Measurements from ENCODE around the gene WHAMM. TPM values are rescaled to one million over a fixed set of nuclear protein-coding genes. Genes with fewer than 3 reads are reported as not detected.

WHAMM gene
- total and polyA plus RNA-seq, 4 donors = 4.4 to 9.8 (median 7.3) TPM

DNA sequence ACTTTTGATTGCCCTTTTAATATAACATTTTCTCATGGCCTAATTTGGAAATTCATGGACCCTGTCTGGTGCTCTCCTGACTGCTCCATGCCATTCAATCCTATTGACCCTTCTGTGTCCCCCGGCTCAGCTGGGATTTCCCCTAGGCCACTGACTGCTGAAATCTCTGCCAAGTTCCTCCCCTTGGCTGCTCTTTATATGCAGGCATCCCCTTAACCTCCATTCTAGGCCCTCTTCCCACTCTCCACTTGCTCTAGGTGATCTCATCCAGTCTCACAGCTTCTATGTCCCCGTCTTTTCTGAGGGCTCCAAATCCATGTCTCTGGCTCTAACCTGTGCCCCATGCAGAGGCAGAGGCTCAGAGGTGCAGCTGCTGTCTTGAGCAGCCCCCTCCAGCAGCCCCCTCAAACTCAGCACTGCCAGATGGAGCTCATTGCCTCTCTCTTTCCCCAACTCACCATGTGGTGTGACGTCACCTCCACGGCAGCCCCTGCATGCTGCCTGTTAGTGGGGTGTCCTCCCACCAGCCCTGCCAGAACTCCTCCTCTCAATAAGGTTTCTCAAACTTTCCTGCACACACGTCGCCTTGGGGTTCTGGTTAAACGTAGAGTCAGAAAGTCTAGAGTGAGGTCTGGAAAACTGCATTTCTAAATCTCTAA is 10.1 kb upstream of the WHAMM start:
- H3K27me3 ChIP-seq (ENCODE audit: control insufficient read depth, insufficient read depth, low read length) = no peaks in the 10 kb centered on the region
- H3K36me3 ChIP-seq (ENCODE audit: control insufficient read depth, insufficient read depth, low read length) = peaks cover 3% of the 10 kb centered on the region
- H3K4me3 ChIP-seq (ENCODE audit: low read depth, low read length) = no peak overlapping the region
- no peak for DNase-seq (ENCODE audit: low read depth in 4 of 6, low spot score in 6 of 6)
- no peak overlapping the region for H3K27ac ChIP-seq (ENCODE audit: low read depth, low read length)
- WGBS (ENCODE audit: insufficient coverage) = 83% methylated on average over 2 of the region's 7 CpGs
- H3K4me1 ChIP-seq (ENCODE audit: control insufficient read depth, insufficient read depth, low read length) = no peaks in the 10 kb centered on the region
- H3K9me3 ChIP-seq (ENCODE audit: control insufficient read depth, insufficient read depth, low read length) = no peaks in the 10 kb centered on the region

DNA sequence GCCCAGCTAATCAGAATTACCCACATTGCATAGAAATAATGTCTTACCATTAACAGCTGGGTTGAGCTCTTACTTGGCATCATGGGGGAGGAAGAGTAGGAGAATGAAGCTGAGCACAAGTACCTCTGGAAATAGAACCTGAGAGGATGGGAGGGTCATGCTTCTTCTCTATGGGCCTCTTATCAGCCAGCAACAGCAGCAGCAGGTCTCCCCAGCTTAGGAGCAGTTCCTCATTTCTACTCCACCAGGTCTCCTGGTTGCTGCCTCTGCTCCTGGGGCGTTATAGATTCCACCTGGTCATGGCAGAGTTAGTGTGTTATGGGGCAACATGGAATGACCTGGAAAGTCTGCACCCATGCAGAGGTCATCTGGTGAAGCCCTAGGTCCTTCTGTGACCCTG is 6.9 kb upstream of the WHAMM start:
- H3K4me3 ChIP-seq (ENCODE audit: low read depth, low read length) = no peak overlapping the region
- H3K36me3 ChIP-seq (ENCODE audit: control insufficient read depth, insufficient read depth, low read length) = peaks cover 3% of the 10 kb centered on the region
- H3K27ac ChIP-seq (ENCODE audit: low read depth, low read length) = no peak overlapping the region
- WGBS (ENCODE audit: insufficient coverage) = no CpG with 5 or more reads among the region's 1 CpG
- H3K4me1 ChIP-seq (ENCODE audit: control insufficient read depth, insufficient read depth, low read length) = no peaks in the 10 kb centered on the region
- no peaks in the 10 kb centered on the region for H3K9me3 ChIP-seq (ENCODE audit: control insufficient read depth, insufficient read depth, low read length)
- no peak for DNase-seq (ENCODE audit: low read depth in 4 of 6, low spot score in 6 of 6)
- H3K27me3 ChIP-seq (ENCODE audit: control insufficient read depth, insufficient read depth, low read length) = no peaks in the 10 kb centered on the region

DNA sequence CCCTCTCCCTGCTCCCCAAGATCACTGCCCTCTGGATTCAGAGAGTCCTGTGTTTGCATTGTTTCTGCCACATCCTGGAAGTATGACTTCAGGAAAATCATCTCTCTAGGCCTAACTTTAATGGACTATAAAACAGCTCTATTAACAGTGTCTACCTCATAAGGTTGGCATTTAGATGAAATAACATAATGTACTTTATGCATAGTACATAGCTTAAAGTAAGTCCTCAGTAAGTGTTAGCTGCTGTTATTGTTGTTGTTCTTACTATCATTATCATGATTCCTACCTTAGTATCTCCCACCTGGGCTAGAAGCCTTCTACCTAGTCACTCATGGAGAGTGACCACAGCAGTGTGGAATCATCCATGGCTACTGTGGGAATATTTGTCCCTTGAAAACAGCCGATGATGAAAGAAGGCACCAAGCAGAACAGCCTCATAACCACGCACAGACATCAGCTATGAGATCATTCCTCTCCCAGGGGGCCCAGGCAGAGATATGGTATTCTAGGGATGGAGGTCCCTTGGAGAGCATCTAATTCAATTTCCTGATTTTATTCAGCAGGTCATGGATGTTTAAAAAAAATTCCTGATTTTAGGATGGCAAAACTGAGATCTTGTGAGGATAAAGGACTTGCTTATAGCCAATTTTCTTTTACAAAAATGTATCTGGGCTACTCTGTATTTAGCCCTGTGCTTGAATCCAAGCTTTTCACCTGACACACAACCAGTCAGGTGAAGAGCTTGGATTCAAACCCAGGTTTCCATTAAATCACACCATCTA is 5.4 kb upstream of the WHAMM start:
- peaks cover 3% of the 10 kb centered on the region for H3K36me3 ChIP-seq (ENCODE audit: control insufficient read depth, insufficient read depth, low read length)
- H3K27me3 ChIP-seq (ENCODE audit: control insufficient read depth, insufficient read depth, low read length) = no peaks in the 10 kb centered on the region
- no CpG with 5 or more reads among the region's 2 CpGs for WGBS (ENCODE audit: insufficient coverage)
- H3K9me3 ChIP-seq (ENCODE audit: control insufficient read depth, insufficient read depth, low read length) = no peaks in the 10 kb centered on the region
- H3K4me3 ChIP-seq (ENCODE audit: low read depth, low read length) = no peak overlapping the region
- no peak overlapping the region for H3K27ac ChIP-seq (ENCODE audit: low read depth, low read length)
- no peak for DNase-seq (ENCODE audit: low read depth in 4 of 6, low spot score in 6 of 6)
- H3K4me1 ChIP-seq (ENCODE audit: control insufficient read depth, insufficient read depth, low read length) = peaks cover 3% of the 10 kb centered on the region

DNA sequence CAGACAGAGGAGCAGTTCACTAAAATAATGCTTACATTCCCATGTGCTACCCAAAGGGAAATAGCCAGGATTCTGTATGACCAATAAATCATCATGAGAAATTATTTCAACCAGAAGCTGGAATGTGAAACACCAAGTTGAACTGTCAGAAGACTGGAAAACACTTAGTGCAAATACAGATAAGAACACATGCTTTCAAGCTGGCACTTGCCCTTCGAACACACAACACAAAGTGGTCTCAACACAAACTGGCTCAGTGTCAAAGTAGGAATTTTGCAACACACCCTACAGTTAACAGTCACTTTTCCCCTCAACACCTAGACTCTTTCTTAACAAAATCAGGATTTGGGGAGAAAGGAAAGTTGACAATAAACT is 4.9 kb upstream of the WHAMM start:
- no peaks in the 10 kb centered on the region for H3K27me3 ChIP-seq (ENCODE audit: control insufficient read depth, insufficient read depth, low read length)
- WGBS (ENCODE audit: insufficient coverage) = 43% methylated on average over 1 of the region's 1 CpG
- no peak overlapping the region for H3K4me3 ChIP-seq (ENCODE audit: low read depth, low read length)
- H3K9me3 ChIP-seq (ENCODE audit: control insufficient read depth, insufficient read depth, low read length) = no peaks in the 10 kb centered on the region
- DNase-seq (ENCODE audit: low read depth in 4 of 6, low spot score in 6 of 6) = no peak
- H3K36me3 ChIP-seq (ENCODE audit: control insufficient read depth, insufficient read depth, low read length) = peaks cover 3% of the 10 kb centered on the region
- H3K27ac ChIP-seq (ENCODE audit: low read depth, low read length) = no peak overlapping the region
- H3K4me1 ChIP-seq (ENCODE audit: control insufficient read depth, insufficient read depth, low read length) = peaks cover 3% of the 10 kb centered on the region

DNA sequence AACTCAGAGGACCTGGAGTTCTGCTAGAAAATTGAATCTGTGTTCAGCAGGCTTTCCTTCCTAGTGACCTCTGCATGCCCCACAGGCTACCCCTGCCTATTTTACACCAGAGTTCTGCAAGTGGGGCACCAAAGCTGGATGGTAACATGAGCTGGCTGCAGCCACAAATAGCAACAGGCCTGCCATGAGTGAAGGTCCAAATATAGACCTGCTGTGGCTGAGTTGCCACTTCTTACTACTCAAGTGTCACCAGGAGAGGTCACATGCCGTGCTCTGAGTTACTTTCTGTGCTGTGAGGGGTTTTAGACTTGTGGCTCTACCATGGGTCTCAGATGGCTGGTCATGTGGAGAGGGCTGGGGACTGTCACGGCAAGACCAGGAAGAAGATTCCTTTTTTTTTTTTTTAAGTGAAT is 3.4 kb upstream of the WHAMM start, which contains the start of gene FSD2:
TSS of gene FSD2 (minus strand) at position 76 of the 413 bp plus-strand sequence. CDS start 18,679 bp downstream, outside the sequence.
- Histone ChIP-seq H3K27ac (ENCODE audit: low read depth, low read length) (no peak within 1 kb of the TSS), H3K36me3 (ENCODE audit: control insufficient read depth, insufficient read depth, low read length) (peaks cover 3% of the 10 kb centered on the region), H3K9me3 (ENCODE audit: control insufficient read depth, insufficient read depth, low read length) (no peaks in the 10 kb centered on the region), H3K4me3 (ENCODE audit: low read depth, low read length) (no peak within 1 kb of the TSS), H3K4me1 (ENCODE audit: control insufficient read depth, insufficient read depth, low read length) (peaks cover 3% of the 10 kb centered on the region), H3K27me3 (ENCODE audit: control insufficient read depth, insufficient read depth, low read length) (no peaks in the 10 kb centered on the region)
- 33% methylated on average over 1 of the region's 2 CpGs for WGBS (ENCODE audit: insufficient coverage)
- no peak for DNase-seq (ENCODE audit: low read depth in 4 of 6, low spot score in 6 of 6)

DNA sequence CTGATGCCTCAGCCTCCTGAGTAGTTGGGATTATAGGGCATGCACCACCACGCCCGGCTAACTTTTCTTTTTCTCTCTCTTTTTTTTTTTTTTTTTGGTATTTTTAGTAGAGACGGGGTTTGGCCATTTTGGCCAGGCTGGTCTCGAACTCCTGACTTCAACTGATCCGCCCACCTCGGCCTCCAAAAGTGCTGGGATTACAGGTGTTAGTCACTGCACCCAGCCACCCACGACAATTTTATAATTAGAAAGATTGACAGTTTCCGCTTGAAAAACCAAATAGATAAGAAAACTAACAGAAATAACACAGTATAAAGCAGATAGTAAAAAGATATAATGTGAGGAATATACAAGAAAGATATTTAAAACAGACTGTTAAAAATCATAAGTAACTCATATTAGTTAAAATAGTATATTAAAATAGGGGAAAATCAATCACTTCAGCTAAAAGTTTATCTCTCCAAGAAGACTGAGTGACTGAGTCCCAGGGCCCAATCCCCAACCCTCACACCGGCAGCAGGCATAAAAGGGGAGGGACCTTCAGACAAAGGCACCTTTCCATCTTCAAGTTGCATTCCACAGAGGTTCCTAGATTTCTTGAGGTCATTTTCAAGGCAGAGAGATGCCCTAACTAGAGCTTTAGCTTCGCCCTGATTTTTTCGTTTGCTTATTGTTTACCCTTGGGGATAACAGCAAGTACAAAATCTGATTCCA is 1.4 kb upstream of the WHAMM start:
- 84% methylated on average over 3 of the region's 11 CpGs for WGBS (ENCODE audit: insufficient coverage)
- H3K36me3 ChIP-seq (ENCODE audit: control insufficient read depth, insufficient read depth, low read length) = no peaks in the 10 kb centered on the region
- H3K4me3 ChIP-seq (ENCODE audit: low read depth, low read length) = no peak overlapping the region
- peaks cover 11% of the 10 kb centered on the region for H3K4me1 ChIP-seq (ENCODE audit: control insufficient read depth, insufficient read depth, low read length)
- no peak for DNase-seq (ENCODE audit: low read depth in 4 of 6, low spot score in 6 of 6)
- H3K27me3 ChIP-seq (ENCODE audit: control insufficient read depth, insufficient read depth, low read length) = no peaks in the 10 kb centered on the region
- no peak overlapping the region for H3K27ac ChIP-seq (ENCODE audit: low read depth, low read length)
- H3K9me3 ChIP-seq (ENCODE audit: control insufficient read depth, insufficient read depth, low read length) = no peaks in the 10 kb centered on the region

DNA sequence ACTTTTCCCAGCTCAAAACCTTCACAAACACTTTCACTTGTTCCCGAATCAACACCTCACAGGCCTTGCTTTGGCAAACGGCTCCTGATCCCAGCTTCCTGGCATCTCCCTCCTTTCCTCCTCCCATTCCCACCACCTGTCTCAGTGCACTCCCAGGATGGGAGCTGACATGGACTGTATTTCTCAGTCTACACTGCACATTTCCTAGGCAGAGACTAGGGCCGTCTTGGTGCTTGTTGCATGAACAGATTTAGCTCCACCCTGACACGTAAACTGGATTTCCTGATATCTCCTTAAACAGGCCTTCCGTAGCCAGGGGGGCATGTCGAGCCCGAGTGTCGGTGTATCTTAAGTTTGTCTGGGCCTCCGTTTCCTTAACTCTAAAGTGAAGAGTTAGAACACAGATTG is 790 bp upstream of the WHAMM start:
- WGBS (ENCODE audit: insufficient coverage) = 80% methylated on average over 5 of the region's 9 CpGs
- H3K4me3 ChIP-seq (ENCODE audit: low read depth, low read length) = no peak overlapping the region
- H3K27me3 ChIP-seq (ENCODE audit: control insufficient read depth, insufficient read depth, low read length) = no peaks in the 10 kb centered on the region
- no peak overlapping the region for H3K27ac ChIP-seq (ENCODE audit: low read depth, low read length)
- no peak for DNase-seq (ENCODE audit: low read depth in 4 of 6, low spot score in 6 of 6)
- H3K36me3 ChIP-seq (ENCODE audit: control insufficient read depth, insufficient read depth, low read length) = no peaks in the 10 kb centered on the region
- H3K4me1 ChIP-seq (ENCODE audit: control insufficient read depth, insufficient read depth, low read length) = peaks cover 11% of the 10 kb centered on the region
- no peaks in the 10 kb centered on the region for H3K9me3 ChIP-seq (ENCODE audit: control insufficient read depth, insufficient read depth, low read length)

DNA sequence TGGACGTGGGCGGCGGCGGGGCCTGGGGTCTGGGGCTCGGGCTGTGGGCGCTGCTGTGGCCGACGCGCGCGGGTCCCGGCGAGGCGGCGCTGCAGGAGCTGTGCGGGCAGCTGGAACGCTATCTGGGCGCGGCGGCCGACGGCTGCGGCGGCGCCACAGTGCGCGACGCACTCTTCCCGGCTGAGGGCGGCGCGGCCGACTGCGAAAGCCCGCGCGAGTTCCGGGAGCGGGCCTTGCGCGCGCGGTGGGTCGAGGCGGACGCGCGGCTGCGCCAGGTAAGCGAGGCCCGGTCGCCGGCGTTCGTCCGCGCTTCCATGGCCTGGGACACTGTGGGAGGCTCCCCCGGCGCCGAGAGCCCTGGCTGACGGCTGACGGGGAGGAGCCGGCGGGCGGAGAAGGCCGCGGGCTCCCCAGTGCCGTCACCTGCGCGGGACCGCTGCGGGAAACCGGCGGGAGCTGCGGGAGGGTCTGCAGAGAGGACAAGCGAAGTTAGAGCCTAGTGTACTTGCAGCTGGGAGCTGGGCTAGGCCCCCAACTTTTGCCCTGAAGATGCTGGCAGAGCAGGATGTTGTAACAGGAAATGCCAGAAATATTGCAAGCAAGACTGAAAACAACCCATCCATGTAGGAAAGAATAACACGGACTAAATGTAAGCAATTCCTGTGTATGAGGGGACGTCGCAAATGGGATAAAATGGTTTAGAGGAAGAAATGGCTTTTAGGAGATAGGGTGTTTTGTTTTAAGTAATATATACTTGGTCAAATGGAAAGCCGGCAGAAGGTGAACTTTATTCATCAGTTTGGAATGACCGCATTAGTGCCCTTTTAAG is 847 bp downstream of the WHAMM start:
- DNase-seq (ENCODE audit: low read depth in 4 of 6, low spot score in 6 of 6) = peak in 3 of 6 donors; percentile 4 to 37 (median 15)
- peaks cover 11% of the 10 kb centered on the region for H3K4me1 ChIP-seq (ENCODE audit: control insufficient read depth, insufficient read depth, low read length)
- peak overlapping the region; percentile 59 for H3K4me3 ChIP-seq (ENCODE audit: low read depth, low read length)
- H3K27ac ChIP-seq (ENCODE audit: low read depth, low read length) = peak overlapping the region; percentile 86
- no peaks in the 10 kb centered on the region for H3K27me3 ChIP-seq (ENCODE audit: control insufficient read depth, insufficient read depth, low read length)
- H3K36me3 ChIP-seq (ENCODE audit: control insufficient read depth, insufficient read depth, low read length) = peaks cover 6% of the 10 kb centered on the region
- under 1% methylated on average over 80 of the region's 81 CpGs for WGBS (ENCODE audit: insufficient coverage)
- no peaks in the 10 kb centered on the region for H3K9me3 ChIP-seq (ENCODE audit: control insufficient read depth, insufficient read depth, low read length)

DNA sequence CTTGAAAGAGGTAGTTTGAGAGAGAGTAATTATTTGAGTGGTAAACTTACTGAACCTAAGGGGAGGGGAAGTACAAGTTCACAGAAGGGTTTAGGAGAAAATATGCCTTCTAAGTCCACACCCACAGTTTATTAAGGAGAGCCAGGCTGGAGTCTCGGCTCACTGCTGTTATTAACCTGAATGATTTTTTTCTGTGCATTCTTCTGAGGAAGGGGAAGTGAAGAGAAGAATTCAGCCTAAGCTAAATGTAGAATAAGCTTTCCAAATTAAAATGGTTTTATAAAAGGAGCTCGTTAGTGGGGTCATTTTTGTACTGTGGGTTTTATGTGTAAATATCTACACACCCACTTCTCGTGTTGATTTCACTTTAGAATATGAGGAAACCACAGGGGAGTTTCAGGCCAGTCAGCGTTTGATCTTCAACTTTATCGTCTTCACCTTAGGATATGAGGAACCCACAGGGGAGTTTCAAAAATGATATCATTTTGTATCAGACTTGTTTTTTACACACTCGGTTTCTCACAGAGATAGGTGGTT is 1.5 kb downstream of the WHAMM start:
- Histone ChIP-seq H3K4me1 (ENCODE audit: control insufficient read depth, insufficient read depth, low read length) (peaks cover 11% of the 10 kb centered on the region), H3K27ac (ENCODE audit: low read depth, low read length) (peak overlapping the region; percentile 86), H3K4me3 (ENCODE audit: low read depth, low read length) (peak overlapping the region; percentile 59), H3K9me3 (ENCODE audit: control insufficient read depth, insufficient read depth, low read length) (no peaks in the 10 kb centered on the region), H3K27me3 (ENCODE audit: control insufficient read depth, insufficient read depth, low read length) (no peaks in the 10 kb centered on the region), H3K36me3 (ENCODE audit: control insufficient read depth, insufficient read depth, low read length) (peaks cover 6% of the 10 kb centered on the region)
- WGBS (ENCODE audit: insufficient coverage) = no CpG with 5 or more reads among the region's 6 CpGs
- no peak for DNase-seq (ENCODE audit: low read depth in 4 of 6, low spot score in 6 of 6)

All from spinal cord (tissue), 10 donors.